Rectal smooth muscle tissue (tissue), 1 donor: ENCODE data around the gene HOTAIR.

Source experiments
- H3K27ac ChIP-seq: one replicate; pipeline ENCODE4 v1.7.0; 2013; ENCODE audit warnings: low read depth, low read length, inconsistent platforms
- H3K27me3 ChIP-seq: one replicate; pipeline ENCODE4 v1.7.0; 2013; ENCODE audit warnings: low read length; ENCODE audit not compliant: control insufficient read depth, insufficient read depth
- H3K36me3 ChIP-seq: one replicate; pipeline ENCODE4 v1.7.0; 2013; ENCODE audit warnings: low read length; ENCODE audit not compliant: control insufficient read depth, insufficient read depth
- H3K4me1 ChIP-seq: one replicate; pipeline ENCODE4 v1.7.0; 2013; ENCODE audit warnings: low read length; ENCODE audit not compliant: control insufficient read depth, insufficient read depth
- H3K4me3 ChIP-seq: one replicate; pipeline ENCODE4 v1.7.0; 2013; ENCODE audit warnings: low read length
- H3K9ac ChIP-seq: one replicate; pipeline ENCODE4 v1.7.0; 2013; ENCODE audit warnings: low read length

Gene HOTAIR

DNA sequence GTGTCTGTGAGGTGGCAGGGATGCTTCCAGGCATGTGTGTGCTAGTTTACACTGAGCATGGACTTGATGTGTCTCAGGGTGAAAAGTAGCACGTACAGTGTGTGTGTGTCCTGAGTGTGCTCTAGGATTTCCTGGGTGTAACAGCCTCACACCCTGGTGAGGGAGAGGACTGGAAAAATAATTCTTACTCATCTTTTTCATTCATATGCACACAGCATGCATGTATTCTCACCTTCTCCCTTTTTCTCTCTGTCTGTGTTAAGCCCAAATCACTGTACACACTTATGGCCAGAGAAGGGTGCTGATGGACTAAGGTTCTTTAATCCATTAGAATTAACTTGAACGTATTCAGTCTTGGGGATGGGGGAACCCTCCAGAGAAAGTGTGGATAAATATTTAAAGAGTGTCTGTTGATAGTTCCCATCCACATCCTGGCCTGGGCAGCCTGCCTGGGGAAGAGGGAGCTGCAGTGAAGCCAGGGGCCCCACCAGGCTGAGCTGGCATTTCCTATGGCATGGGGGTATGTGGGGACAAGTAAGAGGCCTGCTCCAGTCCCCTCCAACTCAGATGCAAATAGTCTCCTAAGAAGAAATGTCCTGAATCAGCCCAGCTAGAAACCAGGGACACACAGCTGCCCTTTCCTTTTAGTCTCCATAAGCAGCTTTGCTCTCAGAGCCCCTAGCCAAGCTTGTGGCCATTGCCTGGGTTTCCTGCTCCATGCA lies 32.9 kb upstream of the HOTAIR start:
- Histone ChIP-seq H3K4me1 (peaks cover 3% of the 10 kb centered on the region), H3K27ac (no peak overlapping the region), H3K27me3 (peaks cover 66% of the 10 kb centered on the region), H3K9ac (no peak overlapping the region), H3K4me3 (no peak overlapping the region), H3K36me3 (no peaks in the 10 kb centered on the region)

DNA sequence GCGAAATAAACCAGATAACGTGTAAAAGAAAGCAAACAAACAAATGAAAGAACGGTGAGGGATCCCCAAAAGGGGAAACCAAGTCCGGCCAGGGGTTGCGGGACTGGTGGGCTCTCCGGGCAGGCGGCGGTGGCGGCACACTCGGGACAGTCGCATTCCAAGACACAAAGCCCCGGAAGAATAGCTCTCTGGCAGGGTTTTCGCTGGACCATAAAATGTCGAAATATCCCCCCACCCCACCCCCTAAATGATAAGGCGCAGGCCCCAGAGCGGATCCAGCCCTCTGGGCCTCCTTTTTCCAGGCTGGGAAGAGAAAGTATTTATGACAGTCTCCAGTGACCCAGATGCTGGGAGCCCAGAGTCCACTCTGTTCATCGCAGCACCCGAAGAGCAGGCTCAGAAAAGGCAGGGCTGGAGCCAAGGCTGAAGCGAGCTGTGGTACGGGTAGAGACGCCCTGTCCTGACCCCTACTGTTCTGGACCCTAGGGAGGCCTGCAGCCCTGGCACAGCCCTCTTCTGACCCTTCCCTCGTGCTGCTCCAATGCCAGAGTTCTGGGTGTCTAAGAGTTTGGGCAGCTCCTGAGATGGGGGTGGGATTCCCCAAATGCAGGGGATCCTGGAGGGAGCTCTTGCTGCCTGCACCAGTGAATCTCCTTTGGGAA lies 31.9 kb upstream of the HOTAIR start:
- Histone ChIP-seq H3K9ac (no peak overlapping the region), H3K4me1 (peaks cover 3% of the 10 kb centered on the region), H3K36me3 (no peaks in the 10 kb centered on the region), H3K27me3 (peaks cover 72% of the 10 kb centered on the region), H3K4me3 (peak overlapping the region; percentile 39), H3K27ac (no peak overlapping the region)

DNA sequence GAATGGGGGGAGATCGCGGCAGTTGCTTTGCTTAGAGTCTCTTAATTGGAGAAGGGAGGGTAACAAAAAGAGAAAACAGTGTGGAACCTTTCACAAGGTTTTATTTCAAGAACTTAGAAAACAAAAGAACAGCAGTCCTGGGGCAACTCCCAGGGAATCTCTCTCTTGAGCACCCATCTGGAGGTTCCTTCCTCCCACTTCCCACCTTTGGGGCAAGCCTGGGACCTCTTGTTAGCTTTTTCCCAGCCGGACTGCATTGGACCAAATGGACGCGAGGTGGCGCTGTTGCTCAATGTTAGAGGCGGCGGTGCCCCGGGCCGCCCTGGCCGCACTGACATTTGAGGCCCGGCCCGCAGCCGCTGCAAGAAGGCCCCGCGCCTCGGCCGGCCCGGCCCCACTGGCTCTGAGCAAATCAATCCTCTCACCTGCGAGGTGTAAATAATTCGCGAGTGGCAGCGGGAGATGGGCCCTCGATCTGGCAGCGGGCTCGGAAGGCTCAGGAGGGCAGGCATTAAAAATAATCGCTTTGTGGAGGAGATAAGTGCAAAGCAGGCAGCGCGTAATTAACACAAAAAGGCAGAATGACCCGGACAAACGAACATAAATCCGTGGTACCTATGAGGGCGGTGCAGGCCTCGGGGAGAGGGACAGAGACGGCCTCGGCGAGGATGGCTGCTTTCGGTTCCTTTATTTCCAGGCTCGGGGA lies 31.3 kb upstream of the HOTAIR start:
- Histone ChIP-seq H3K4me3 (peak overlapping the region; percentile 39), H3K27ac (no peak overlapping the region), H3K9ac (no peak overlapping the region), H3K27me3 (peaks cover 75% of the 10 kb centered on the region), H3K36me3 (no peaks in the 10 kb centered on the region), H3K4me1 (peaks cover 3% of the 10 kb centered on the region)

DNA sequence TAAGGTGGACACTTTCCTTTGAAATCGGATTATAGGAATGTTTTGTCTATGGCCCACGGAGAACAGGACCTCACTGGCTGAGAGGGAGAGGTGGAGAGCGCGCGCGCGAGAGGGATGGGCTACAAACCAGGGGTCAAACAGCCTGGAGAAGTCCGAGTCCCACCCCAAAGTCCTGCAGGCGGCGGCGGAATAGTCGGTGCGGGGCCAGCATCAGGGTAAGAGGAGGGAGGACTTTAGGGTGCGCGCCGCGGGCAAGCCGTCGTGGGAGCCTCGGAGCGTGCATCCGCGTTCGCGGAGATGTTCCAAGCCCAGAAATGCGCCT lies 30.7 kb upstream of the HOTAIR start:
- no peak overlapping the region for H3K4me3 ChIP-seq
- H3K36me3 ChIP-seq: no peaks in the 10 kb centered on the region
- H3K4me1 ChIP-seq: peaks cover 3% of the 10 kb centered on the region
- H3K27me3 ChIP-seq: peaks cover 75% of the 10 kb centered on the region
- no peak overlapping the region for H3K9ac ChIP-seq
- no peak overlapping the region for H3K27ac ChIP-seq

DNA sequence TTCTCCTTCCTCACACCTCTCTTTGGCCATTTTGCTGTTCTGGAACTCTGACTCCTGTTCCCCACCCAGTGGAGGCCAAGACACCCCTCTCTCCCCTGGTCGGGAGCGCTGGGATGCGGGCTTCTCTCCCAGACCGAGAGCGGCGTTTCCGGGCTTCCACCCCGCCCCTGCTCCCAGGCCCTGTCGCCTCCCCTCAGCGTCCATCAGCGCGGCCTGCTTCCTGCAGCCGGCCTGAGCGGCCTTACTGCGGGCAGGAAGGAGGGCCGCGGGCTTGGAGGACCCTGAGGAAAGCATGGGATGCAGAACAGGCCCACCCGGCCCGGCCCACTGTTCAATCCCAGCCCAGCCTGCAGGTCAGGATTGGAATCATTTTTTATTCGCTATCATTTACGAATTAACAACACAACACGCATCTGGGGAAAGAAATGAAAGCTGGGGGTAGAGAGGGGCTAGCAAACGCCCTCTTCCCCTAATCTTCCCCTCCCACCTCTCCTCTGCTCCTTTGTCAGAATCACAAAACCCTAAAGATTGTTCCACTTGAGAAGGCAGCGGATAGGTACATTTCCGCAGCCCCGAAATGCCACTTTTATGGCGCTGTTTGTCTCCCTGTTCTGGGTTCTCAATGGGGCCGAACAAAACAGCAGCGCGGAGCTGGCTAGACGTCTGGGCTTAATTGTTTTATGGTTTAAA lies 30.2 kb upstream of the HOTAIR start:
- no peak overlapping the region for H3K27ac ChIP-seq
- peaks cover 3% of the 10 kb centered on the region for H3K4me1 ChIP-seq
- H3K9ac ChIP-seq: no peak overlapping the region
- H3K36me3 ChIP-seq: no peaks in the 10 kb centered on the region
- peaks cover 74% of the 10 kb centered on the region for H3K27me3 ChIP-seq
- H3K4me3 ChIP-seq: no peak overlapping the region

DNA sequence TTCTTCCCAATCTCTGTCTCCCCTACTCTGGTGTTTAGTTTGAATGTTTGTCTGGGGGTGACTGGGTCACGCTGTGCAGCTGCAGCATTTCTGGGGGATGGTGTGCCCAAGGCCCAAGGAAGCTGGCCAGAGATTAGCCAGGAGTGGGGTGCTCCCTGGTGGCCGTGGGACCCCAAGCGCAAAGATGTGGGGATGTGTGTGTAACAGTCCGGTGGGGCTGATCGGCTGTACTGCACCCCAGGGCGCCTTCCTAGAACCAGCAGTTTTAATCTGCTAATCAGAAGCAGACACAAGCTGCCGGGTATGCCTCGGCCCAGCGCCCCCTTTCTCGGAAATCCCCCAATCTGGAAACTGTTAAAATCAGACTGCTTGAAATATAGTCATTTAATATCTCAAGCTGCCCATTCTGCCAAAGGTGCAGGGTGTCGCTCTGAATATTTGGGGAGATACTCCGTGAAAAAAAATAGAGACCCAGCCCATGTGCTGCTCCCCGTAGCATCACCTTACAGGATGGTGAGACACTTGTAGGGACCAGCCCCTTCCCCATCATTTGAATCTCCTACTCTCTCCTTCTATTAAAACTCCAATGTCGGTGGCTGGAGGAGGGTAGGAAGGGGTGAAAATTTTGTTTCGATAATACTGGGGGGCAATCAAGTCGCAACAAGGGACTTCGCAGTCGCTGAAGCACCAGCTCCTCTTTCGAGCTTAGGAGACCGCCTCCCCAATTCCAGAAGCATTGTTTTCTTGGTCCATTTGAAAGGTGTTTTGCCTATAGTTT lies 29.5 kb upstream of the HOTAIR start:
- Histone ChIP-seq H3K4me3 (no peak overlapping the region), H3K9ac (no peak overlapping the region), H3K27me3 (peaks cover 71% of the 10 kb centered on the region), H3K27ac (no peak overlapping the region), H3K4me1 (peaks cover under 1% of the 10 kb centered on the region), H3K36me3 (no peaks in the 10 kb centered on the region)

DNA sequence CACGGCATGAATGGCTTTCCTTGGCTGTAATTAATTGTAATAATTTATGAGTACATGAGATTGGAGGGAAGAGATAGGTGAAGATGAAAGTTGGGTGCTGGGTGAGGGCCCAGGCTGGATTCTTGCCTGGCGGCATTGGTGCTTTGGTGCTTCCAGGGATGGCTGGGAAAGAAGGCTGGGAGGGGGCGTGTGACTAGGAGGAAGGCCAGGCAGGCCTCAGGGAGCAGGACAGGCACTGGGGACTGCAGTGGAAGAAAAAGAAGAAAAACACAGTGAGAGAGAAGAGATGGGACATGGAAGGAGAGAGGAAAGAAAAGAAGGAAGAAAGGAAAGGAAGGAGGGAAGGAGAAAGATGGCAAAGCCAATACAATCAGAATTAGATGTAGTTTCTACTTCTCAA lies 28.9 kb upstream of the HOTAIR start:
- no peaks in the 10 kb centered on the region for H3K36me3 ChIP-seq
- no peak overlapping the region for H3K4me3 ChIP-seq
- no peak overlapping the region for H3K27ac ChIP-seq
- peaks cover 73% of the 10 kb centered on the region for H3K27me3 ChIP-seq
- no peaks in the 10 kb centered on the region for H3K4me1 ChIP-seq
- no peak overlapping the region for H3K9ac ChIP-seq

DNA sequence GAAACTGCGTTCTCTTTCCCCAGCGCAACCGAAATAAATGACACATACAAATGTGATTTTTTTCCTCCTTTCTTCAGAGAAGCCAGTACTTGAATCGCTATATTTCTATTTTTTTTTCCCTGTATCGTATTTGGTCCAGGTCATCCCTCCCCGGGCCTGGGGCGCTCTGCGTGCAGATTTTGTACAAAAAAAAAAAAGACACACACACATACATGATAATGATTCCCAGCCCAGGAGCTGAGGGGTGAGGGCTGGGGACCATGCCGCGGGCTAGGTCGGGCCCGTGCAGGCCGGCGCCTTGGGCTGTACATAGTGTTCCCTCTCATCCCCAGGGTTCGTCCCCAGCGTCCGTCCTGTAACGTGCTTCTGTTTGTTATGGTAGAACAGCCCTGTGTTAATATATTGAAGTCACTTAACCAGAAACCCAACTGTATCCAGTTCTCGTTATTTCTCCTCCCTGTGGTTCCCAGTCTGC lies 28.2 kb upstream of the HOTAIR start:
- Histone ChIP-seq H3K4me1 (no peaks in the 10 kb centered on the region), H3K9ac (no peak overlapping the region), H3K36me3 (no peaks in the 10 kb centered on the region), H3K27me3 (peaks cover 73% of the 10 kb centered on the region), H3K4me3 (no peak overlapping the region), H3K27ac (no peak overlapping the region)

DNA sequence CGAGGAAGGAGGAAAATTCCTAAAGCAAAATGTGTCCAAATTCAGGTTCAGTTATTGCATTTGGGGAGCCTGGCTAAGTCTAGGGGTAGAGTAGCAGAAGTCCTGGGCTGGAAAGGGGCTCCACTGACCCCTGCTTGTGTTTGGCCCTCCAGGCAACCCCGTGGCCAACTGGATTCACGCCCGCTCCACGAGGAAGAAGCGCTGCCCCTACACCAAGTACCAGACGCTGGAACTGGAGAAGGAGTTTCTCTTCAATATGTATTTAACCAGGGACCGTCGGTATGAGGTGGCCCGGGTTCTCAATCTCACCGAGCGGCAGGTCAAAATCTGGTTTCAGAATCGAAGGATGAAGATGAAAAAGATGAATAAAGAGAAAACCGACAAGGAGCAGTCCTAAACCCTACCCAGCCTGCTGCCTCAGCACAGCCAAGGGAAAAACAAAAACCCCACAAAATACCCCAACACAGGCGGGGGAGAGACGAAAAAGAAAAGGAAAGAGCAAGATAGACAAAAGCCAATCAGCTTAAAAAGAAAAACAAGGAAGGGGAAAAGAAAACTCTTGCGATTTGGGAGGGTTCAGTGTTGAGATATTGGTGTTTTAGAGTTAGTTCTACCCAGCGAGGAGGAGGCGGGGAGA lies 27.6 kb upstream of the HOTAIR start:
- no peaks in the 10 kb centered on the region for H3K4me1 ChIP-seq
- peaks cover 75% of the 10 kb centered on the region for H3K27me3 ChIP-seq
- H3K27ac ChIP-seq: no peak overlapping the region
- no peak overlapping the region for H3K9ac ChIP-seq
- H3K4me3 ChIP-seq: no peak overlapping the region
- no peaks in the 10 kb centered on the region for H3K36me3 ChIP-seq

DNA sequence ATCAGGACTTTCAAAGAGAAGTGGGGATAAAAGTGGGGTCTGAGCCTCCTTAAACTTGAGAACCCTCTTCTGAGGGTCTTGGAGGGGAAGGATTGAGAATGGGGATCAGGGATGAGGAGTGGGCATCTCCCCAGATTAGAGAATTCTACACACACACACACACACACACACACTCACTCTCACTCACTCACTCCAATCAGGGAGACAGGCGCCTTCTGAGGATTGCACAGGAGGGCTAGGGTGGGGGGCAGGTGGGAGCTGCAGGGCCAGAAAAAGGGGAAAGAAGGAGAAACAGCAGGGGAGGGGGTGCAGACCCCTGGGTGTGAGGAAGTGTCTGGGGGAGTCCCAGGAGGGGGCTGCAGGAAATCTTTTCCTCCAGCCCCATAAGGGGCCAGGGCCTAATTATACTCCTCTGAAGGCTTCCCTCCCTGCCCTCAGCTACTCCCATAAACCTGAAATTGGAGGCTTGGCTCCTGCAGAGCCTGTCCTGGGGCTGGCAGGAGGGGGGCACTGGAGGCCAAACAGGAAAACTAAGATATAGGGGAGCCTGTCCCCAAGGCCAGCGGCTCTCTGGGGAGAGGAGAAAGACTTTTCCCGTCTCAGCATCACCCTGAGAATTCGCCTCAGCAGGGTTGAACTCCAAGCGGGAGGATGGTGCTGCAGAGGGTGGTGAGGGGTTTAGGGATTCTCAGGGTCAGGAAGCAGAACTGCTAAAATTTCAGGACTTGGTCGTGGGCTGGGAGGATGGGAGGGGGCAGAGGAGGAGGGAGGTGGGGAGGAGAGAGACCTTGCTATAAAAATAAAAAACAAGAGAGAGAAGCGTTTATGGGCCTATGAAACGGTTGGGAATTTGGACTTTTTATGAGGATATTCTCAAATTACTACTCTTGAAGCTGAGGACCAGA lies 26.8 kb upstream of the HOTAIR start:
- peaks cover 77% of the 10 kb centered on the region for H3K27me3 ChIP-seq
- no peak overlapping the region for H3K4me3 ChIP-seq

More for the DNA sequence above, 26.8 kb upstream of the HOTAIR start:
- Histone ChIP-seq H3K36me3 (no peaks in the 10 kb centered on the region), H3K27ac (no peak overlapping the region), H3K4me1 (no peaks in the 10 kb centered on the region), H3K9ac (no peak overlapping the region)
